ENCODE results near the gene DENND2A. TPM values are rescaled to one million over a fixed set of nuclear protein-coding genes. Genes with fewer than 3 reads are reported as not detected.

DENND2A gene
- polyA plus RNA-seq, 3 donors, result not detected

- DNase-seq, result no peak
- Mint-ChIP-seq H3K27ac (no peak overlapping the region), H3K4me1 (peaks cover 35% of the 10 kb centered on the region), H3K36me3 (no peaks in the 10 kb centered on the region), H3K27me3 (ENCODE audit: low read depth in 3 of 3) (peaks cover 0 to 4% (median 0%) of the 10 kb centered on the region in 3 donors), H3K9me3 (no peaks in the 10 kb centered on the region), H3K4me3 (no peak overlapping the region)
- intact Hi-C loops (cut with micrococcal nuclease), result loop anchor here in 1 of 2 donors (10.0 kb wide), 1 partner anchor 170 kb away; no protein-coding TSS in a partner anchor
- no peak overlapping the region for H3K4me3 ChIP-seq (replicated peaks in 1 of 3; ENCODE audit: low read depth in 2 of 3, low read length in 3 of 3)
- no CpG with 5 or more reads among the region's 3 CpGs for WGBS (ENCODE audit: insufficient coverage)
- H3K27me3 ChIP-seq (ENCODE audit: control insufficient read depth in 2 of 2, insufficient read depth in 2 of 2, low read length in 2 of 2), result no peaks in the 10 kb centered on the region
- no peak overlapping the region for H3K4me2 ChIP-seq (replicated peaks; ENCODE audit: extremely low read depth, low read length, poor library complexity, severe bottlenecking)
- H2AFZ ChIP-seq (ENCODE audit: insufficient read depth, low read depth, low read length, poor library complexity, severe bottlenecking), result no peak overlapping the region
- no peak overlapping the region for H3K27ac ChIP-seq (ENCODE audit: low read depth in 1 of 2, low read length in 2 of 2)
- H3K9ac ChIP-seq (ENCODE audit: insufficient read depth, low read length, poor library complexity, severe bottlenecking), result no peak overlapping the region
- H3K4me1 ChIP-seq (ENCODE audit: control insufficient read depth in 1 of 2, insufficient read depth in 2 of 2, low read length in 2 of 2), result peaks cover 28 to 30% of the 10 kb centered on the region in 2 donors
- no peaks in the 10 kb centered on the region for H3K36me3 ChIP-seq (replicated peaks in 1 of 2; ENCODE audit: control insufficient read depth in 1 of 2, insufficient read depth in 2 of 2, low read length in 2 of 2)
- H3K79me2 ChIP-seq (ENCODE audit: insufficient read depth, low read length), result no peaks in the 10 kb centered on the region
- TF ChIP-seq CTCF (IDR thresholded peaks at IDR 0.05), result no peak
- H4K20me1 ChIP-seq (ENCODE audit: insufficient read depth, low read length), result no peaks in the 10 kb centered on the region
- no peaks in the 10 kb centered on the region for H3K9me3 ChIP-seq (replicated peaks in 1 of 2; ENCODE audit: control insufficient read depth in 1 of 2, insufficient read depth in 1 of 2, low read length in 2 of 2)
Observed at GRCh38 chr7:140484479-140484878, 156.1 kb downstream of the DENND2A start.

- H3K27ac Mint-ChIP-seq, result peak overlapping the region in 6 of 7 donors; percentile 54 to 98 (median 95)
- peaks cover 3 to 7% of the 10 kb centered on the region in 2 donors for H3K36me3 Mint-ChIP-seq
- Histone ChIP-seq H2AFZ (ENCODE audit: insufficient read depth, low read depth, low read length, poor library complexity, severe bottlenecking) (peak overlapping the region; percentile 82), H3K9me3 (replicated peaks in 1 of 2; ENCODE audit: control insufficient read depth in 1 of 2, insufficient read depth in 1 of 2, low read length in 2 of 2) (no peaks in the 10 kb centered on the region), H3K9ac (ENCODE audit: insufficient read depth, low read length, poor library complexity, severe bottlenecking) (no peak overlapping the region), H4K20me1 (ENCODE audit: insufficient read depth, low read length) (peaks cover 30% of the 10 kb centered on the region), H3K4me1 (ENCODE audit: control insufficient read depth in 1 of 2, insufficient read depth in 2 of 2, low read length in 2 of 2) (peaks cover 25% of the 10 kb centered on the region in 2 donors), H3K27me3 (ENCODE audit: control insufficient read depth in 2 of 2, insufficient read depth in 2 of 2, low read length in 2 of 2) (no peaks in the 10 kb centered on the region), H3K4me3 (replicated peaks in 1 of 3; ENCODE audit: low read depth in 2 of 3, low read length in 3 of 3) (peak overlapping the region; percentile 94 to 99 (median 96)), H3K79me2 (ENCODE audit: insufficient read depth, low read length) (peaks cover 45% of the 10 kb centered on the region), H3K27ac (ENCODE audit: low read depth in 1 of 2, low read length in 2 of 2) (peak overlapping the region; percentile 89 to 96), H3K36me3 (replicated peaks in 1 of 2; ENCODE audit: control insufficient read depth in 1 of 2, insufficient read depth in 2 of 2, low read length in 2 of 2) (no peaks in the 10 kb centered on the region), H3K4me2 (replicated peaks; ENCODE audit: extremely low read depth, low read length, poor library complexity, severe bottlenecking) (peak overlapping the region; percentile 68)
- H3K9me3 Mint-ChIP-seq, result peaks cover 0 to 2% (median 0%) of the 10 kb centered on the region in 7 donors
- peaks cover 0 to 4% (median 0%) of the 10 kb centered on the region in 3 donors for H3K27me3 Mint-ChIP-seq (ENCODE audit: low read depth in 3 of 3)
- H3K4me1 Mint-ChIP-seq, result peaks cover 32% of the 10 kb centered on the region
- TF ChIP-seq CTCF (IDR thresholded peaks at IDR 0.05), result no peak
- WGBS (ENCODE audit: insufficient coverage), result no CpG with 5 or more reads among the region's 2 CpGs
- H3K4me3 Mint-ChIP-seq, result peak overlapping the region; percentile 97 to 99
- intact Hi-C loops (cut with micrococcal nuclease), result loop anchor here (5.0 to 10.0 kb wide), 4 partner anchors 175 to 1115 kb away; partner anchors contain the start of genes BRAF (in 2 of the 2) and MRPS33 (in 1 of the 2)
- DNase-seq, result no peak
Observed at GRCh38 chr7:140479739-140480084, 160.9 kb downstream of the DENND2A start.

Measured in CD14-positive monocyte (primary cell).